GM19463 (cell line): Measurements from ENCODE around the gene THG1L.
A peak's percentile ranks its signal among the peaks of the same experiment; 100 is the strongest.
"Not testable (repeated sequence)": the region's sequence is repeated elsewhere in the genome, so short reads cannot be mapped to it uniquely, and the experiment has no call there.

Experiments used
- ATAC-seq: cut with Tn5 transposase; IDR thresholded peaks from one replicate; pipeline ENCODE4 v1.9.1; 2021; ENCODE audit warnings: mild to moderate bottlenecking, moderate library complexity; ENCODE audit not compliant: unreplicated experiment

The THG1L gene

GRCh38 chr5:157731272-157732129 is at the start of gene THG1L:
TSS of gene THG1L (plus strand) at chr5:157731420. CDS start at chr5:157731441, 21 bp downstream.
- peak; percentile 94 for ATAC-seq

- ATAC-seq, result no peak
Measured at GRCh38 chr5:157682257-157682656, 49.0 kb upstream of the THG1L start.

GRCh38 chr5:157686276-157687197 is 44.7 kb upstream of the THG1L start:
- ATAC-seq, result not testable (repeated sequence)

GRCh38 chr5:157687198-157687554 is 44.0 kb upstream of the THG1L start:
- no peak for ATAC-seq

- no peak for ATAC-seq
Measured at GRCh38 chr5:157689942-157690689, 41.1 kb upstream of the THG1L start.

- no peak for ATAC-seq
Measured at GRCh38 chr5:157690690-157691433, 40.4 kb upstream of the THG1L start.

GRCh38 chr5:157693816-157694215 is 37.4 kb upstream of the THG1L start:
- not testable (repeated sequence) for ATAC-seq

- ATAC-seq, result not testable (repeated sequence)
Measured at GRCh38 chr5:157696154-157696553, 35.1 kb upstream of the THG1L start.

- not testable (repeated sequence) for ATAC-seq
Measured at GRCh38 chr5:157698674-157699073, 32.5 kb upstream of the THG1L start.

- no peak for ATAC-seq
Measured at GRCh38 chr5:157703736-157704135, 27.5 kb upstream of the THG1L start.

- no peak for ATAC-seq
Measured at GRCh38 chr5:157708866-157709265, 22.4 kb upstream of the THG1L start.

GRCh38 chr5:157709346-157709745 is 21.9 kb upstream of the THG1L start:
- ATAC-seq, result no peak

GRCh38 chr5:157710431-157710830 is 20.8 kb upstream of the THG1L start:
- no peak for ATAC-seq

GRCh38 chr5:157710882-157711281 is 20.3 kb upstream of the THG1L start:
- no peak for ATAC-seq

GRCh38 chr5:157713830-157714595 is 17.2 kb upstream of the THG1L start:
- no peak for ATAC-seq

GRCh38 chr5:157714596-157714864 is 16.7 kb upstream of the THG1L start:
- no peak for ATAC-seq

GRCh38 chr5:157718519-157718918 is 12.7 kb upstream of the THG1L start:
- ATAC-seq, result peak; percentile 66

GRCh38 chr5:157719245-157719644 is 12.0 kb upstream of the THG1L start:
- no peak for ATAC-seq

GRCh38 chr5:157721159-157721558 is 10.1 kb upstream of the THG1L start:
- no peak for ATAC-seq

GRCh38 chr5:157722895-157723294 is 8.3 kb upstream of the THG1L start:
- not testable (repeated sequence) for ATAC-seq
